PC-9 (cell line): Measurements from ENCODE around the gene MCTP1. TPM values are rescaled to one million over a fixed set of nuclear protein-coding genes. Genes with fewer than 3 reads are reported as not detected.

Source experiments
- BruUV-seq: library from RNA; stranded (reverse); fragments of 400-500 nt; replicated peaks from 2 replicates; lab custom pipeline; 2021; lab: Mats Ljungman, UMichigan
- CTCF ChIA-PET: fragments of 300-600 bp; sonication (Branson Sonifier 250); formaldehyde crosslinking; loops from one replicate; lab custom pipeline; 2022; ENCODE audit warnings: antibody characterized with exemption; lab: Charles Lee
- POLR2A ChIA-PET: fragments of 300-600 bp; sonication (Branson Sonifier 250); formaldehyde crosslinking; loops from one replicate; lab custom pipeline; 2022; ENCODE audit warnings: antibody characterized with exemption; ENCODE audit not compliant: unreplicated experiment; lab: Charles Lee
- DNase-seq, 2 experiments: peaks; one replicate each; pipeline versions ENCODE4 v3.0.0 to v3.0.0-alpha.2; 2015 to 2022; ENCODE audit warnings: mixed read lengths in 1 of 2
- H2AFZ ChIP-seq: fragments of 200-600 bp; sonication (generic); 2 replicates; pipeline ENCODE4 v1.8.1; 2017; ENCODE audit warnings: antibody characterized with exemption
- H3F3A ChIP-seq: fragments of 200-600 bp; sonication (generic); 2 replicates; pipeline ENCODE4 v1.8.1; 2017; ENCODE audit warnings: antibody characterized with exemption, mild to moderate bottlenecking, low read depth; ENCODE audit not compliant: insufficient read depth
- H3K27ac ChIP-seq: fragments of 200-600 bp; sonication (generic); 2 replicates; pipeline ENCODE4 v1.6.1; 2016; ENCODE audit warnings: mixed run types
- H3K27me3 ChIP-seq: fragments of 200-600 bp; sonication (generic); 2 replicates; pipeline ENCODE4 v1.6.1; 2016; ENCODE audit warnings: low read depth, mixed run types; ENCODE audit not compliant: insufficient read depth
- H3K36me3 ChIP-seq: fragments of 200-600 bp; sonication (generic); 2 replicates; pipeline ENCODE4 v1.6.1; 2016; ENCODE audit warnings: low read depth, mixed run types
- H3K4me1 ChIP-seq: fragments of 200-600 bp; sonication (generic); replicated peaks from 2 replicates; pipeline ENCODE4 v1.6.1; 2016; ENCODE audit warnings: mixed run types; ENCODE audit not compliant: insufficient read depth
- H3K4me2 ChIP-seq: fragments of 200-600 bp; sonication (generic); 2 replicates; pipeline ENCODE4 v1.6.1; 2017; ENCODE audit warnings: mixed run types
- H3K4me3 ChIP-seq: fragments of 200-600 bp; sonication (generic); 2 replicates; pipeline ENCODE4 v1.6.1; 2016; ENCODE audit warnings: mixed run types
- H3K79me2 ChIP-seq: fragments of 200-600 bp; sonication (generic); 2 replicates; pipeline ENCODE4 v1.6.1; 2017; ENCODE audit warnings: low read depth, mixed run types
- H3K9me2 ChIP-seq: fragments of 200-600 bp; sonication (generic); 2 replicates; pipeline ENCODE4 v1.8.1; 2017; ENCODE audit warnings: mild to moderate bottlenecking; ENCODE audit not compliant: insufficient read depth
- H3K9me3 ChIP-seq: fragments of 200-600 bp; sonication (generic); 2 replicates; pipeline ENCODE4 v1.8.1; 2016; ENCODE audit warnings: low read depth; ENCODE audit not compliant: insufficient read depth
- H4K20me1 ChIP-seq: fragments of 200-600 bp; sonication (generic); 2 replicates; pipeline ENCODE4 v1.8.1; 2017; ENCODE audit not compliant: insufficient read depth
- EZH2 ChIP-seq: fragments of 200-600 bp; sonication (generic); IDR thresholded peaks from 2 replicates; pipeline ENCODE4 v1.8.0; 2017; ENCODE audit warnings: antibody characterized with exemption, low read depth
- intact Hi-C: fragments of 100-400 bp; cut with micrococcal nuclease; formaldehyde crosslinking; loops from one replicate; pipeline ENCODE4 v1.10.0; 2022; ENCODE audit not compliant: unreplicated experiment
- total RNA-seq: library from RNA; stranded (reverse); gene quantifications from 2 replicates; pipeline ENCODE4 v1.2.3, GENCODE V29; 2021
- TF ChIP-seq, protein P1 (sequence below): fragments of 200-600 bp; sonication (generic); conservative IDR thresholded peaks from 2 replicates; pipeline ENCODE4 v1.6.1; 2017; ENCODE audit warnings: mixed run types, antibody characterized with exemption, mild to moderate bottlenecking, moderate library complexity

MCTP1 gene
- total RNA-seq, 1 experiment from 2014 or later = 3.9 TPM

DNA sequence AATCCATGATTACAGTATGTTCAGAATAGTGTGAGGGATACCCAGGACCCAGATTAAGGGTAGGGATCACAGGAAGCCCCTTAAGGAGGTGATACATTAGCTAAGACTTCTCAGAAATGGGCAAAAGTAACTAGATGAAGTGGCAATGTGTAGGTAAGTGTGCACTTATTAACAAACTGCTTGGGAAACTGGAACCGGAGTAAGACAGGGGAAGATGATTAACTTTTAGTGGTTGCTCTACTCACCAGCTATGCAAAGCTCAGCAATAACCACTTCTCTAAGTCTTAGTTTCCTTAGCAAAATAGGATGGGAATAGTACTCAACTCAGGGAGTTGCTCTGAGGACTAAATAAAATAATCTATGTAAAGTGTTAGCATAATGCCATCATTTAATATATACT, 182.2 kb downstream of the MCTP1 start:
- TF ChIP-seq, protein P1, sequence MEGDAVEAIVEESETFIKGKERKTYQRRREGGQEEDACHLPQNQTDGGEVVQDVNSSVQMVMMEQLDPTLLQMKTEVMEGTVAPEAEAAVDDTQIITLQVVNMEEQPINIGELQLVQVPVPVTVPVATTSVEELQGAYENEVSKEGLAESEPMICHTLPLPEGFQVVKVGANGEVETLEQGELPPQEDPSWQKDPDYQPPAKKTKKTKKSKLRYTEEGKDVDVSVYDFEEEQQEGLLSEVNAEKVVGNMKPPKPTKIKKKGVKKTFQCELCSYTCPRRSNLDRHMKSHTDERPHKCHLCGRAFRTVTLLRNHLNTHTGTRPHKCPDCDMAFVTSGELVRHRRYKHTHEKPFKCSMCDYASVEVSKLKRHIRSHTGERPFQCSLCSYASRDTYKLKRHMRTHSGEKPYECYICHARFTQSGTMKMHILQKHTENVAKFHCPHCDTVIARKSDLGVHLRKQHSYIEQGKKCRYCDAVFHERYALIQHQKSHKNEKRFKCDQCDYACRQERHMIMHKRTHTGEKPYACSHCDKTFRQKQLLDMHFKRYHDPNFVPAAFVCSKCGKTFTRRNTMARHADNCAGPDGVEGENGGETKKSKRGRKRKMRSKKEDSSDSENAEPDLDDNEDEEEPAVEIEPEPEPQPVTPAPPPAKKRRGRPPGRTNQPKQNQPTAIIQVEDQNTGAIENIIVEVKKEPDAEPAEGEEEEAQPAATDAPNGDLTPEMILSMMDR = no peak
- no peak for TF ChIP-seq EZH2
- intact Hi-C loops = no loop called here
- no peak overlapping the region for H3K4me2 ChIP-seq
- H3F3A ChIP-seq = no peaks in the 10 kb centered on the region
- DNase-seq = no peak
- H4K20me1 ChIP-seq = no peaks in the 10 kb centered on the region
- H3K4me1 ChIP-seq = peaks cover 13% of the 10 kb centered on the region; the same call in 1 of the 2 replicates
- no peaks in the 10 kb centered on the region for H3K27me3 ChIP-seq
- H3K9me3 ChIP-seq = no peaks in the 10 kb centered on the region
- POLR2A ChIA-PET = no interaction called here
- no peak overlapping the region for H2AFZ ChIP-seq
- no peak overlapping the region for H3K4me3 ChIP-seq
- no peaks in the 10 kb centered on the region for H3K9me2 ChIP-seq
- no peaks in the 10 kb centered on the region for H3K79me2 ChIP-seq
- H3K27ac ChIP-seq = no peak overlapping the region
- BruUV-seq = no TSS peak
- no peaks in the 10 kb centered on the region for H3K36me3 ChIP-seq
- CTCF ChIA-PET = no interaction called here

DNA sequence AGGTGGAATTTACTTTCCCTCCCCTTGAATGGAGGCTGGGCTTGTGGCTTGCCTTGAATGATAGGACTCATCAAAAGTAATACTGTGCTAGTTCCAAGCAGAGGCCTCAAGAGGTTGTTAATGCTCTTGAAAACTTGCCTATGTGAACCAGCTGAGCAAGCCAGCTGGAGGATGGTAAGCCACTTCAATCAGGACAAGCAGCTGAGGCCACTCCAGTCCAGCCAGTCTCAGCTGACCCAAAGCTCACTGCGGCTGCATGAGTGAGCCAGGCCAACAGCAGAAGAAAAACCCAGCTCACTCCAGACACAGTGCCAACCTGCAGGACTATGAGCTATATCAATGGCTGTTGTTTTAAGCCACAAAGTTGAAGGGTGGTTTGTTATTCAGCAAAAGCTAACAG, 182.8 kb downstream of the MCTP1 start:
- POLR2A ChIA-PET = no interaction called here
- Histone ChIP-seq H3K9me3 (no peaks in the 10 kb centered on the region), H3K27me3 (no peaks in the 10 kb centered on the region), H3K4me1 (peaks cover 19% of the 10 kb centered on the region; the same call in 1 of the 2 replicates), H3K27ac (no peak overlapping the region), H2AFZ (no peak overlapping the region), H3K4me3 (no peak overlapping the region), H3K9me2 (no peaks in the 10 kb centered on the region), H3F3A (no peaks in the 10 kb centered on the region), H3K36me3 (no peaks in the 10 kb centered on the region), H3K4me2 (no peak overlapping the region), H4K20me1 (no peaks in the 10 kb centered on the region), H3K79me2 (no peaks in the 10 kb centered on the region)
- BruUV-seq = no TSS peak
- intact Hi-C loops = no loop called here
- TF ChIP-seq EZH2 = no peak
- TF ChIP-seq, protein P1 = no peak
- DNase-seq = no peak
- CTCF ChIA-PET = no interaction called here

DNA sequence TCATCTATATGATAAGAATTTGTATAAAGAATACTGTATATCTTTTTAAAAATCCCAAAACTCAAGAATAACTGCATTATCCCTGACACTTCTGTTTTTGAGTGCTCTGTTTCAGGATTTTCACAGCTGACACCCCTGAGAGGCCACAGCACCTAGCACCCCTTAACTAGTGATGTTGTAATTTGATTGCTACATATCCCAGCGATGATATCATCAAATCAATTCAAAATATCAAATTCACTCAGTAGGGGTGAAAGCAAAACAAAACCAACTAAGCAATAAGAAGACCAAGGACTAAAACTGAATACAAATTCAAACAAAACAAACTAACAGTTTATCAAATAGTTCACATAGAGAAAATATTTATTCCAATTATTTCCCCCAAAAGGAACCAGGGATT, 184.3 kb downstream of the MCTP1 start:
- no peak for TF ChIP-seq EZH2
- TF ChIP-seq, protein P1 = no peak
- H3K9me2 ChIP-seq = no peaks in the 10 kb centered on the region
- no peaks in the 10 kb centered on the region for H3K27me3 ChIP-seq
- no peaks in the 10 kb centered on the region for H3F3A ChIP-seq
- no peaks in the 10 kb centered on the region for H3K36me3 ChIP-seq
- POLR2A ChIA-PET = no interaction called here
- H3K4me1 ChIP-seq = peaks cover 19% of the 10 kb centered on the region; the same call in 1 of the 2 replicates
- no peak for DNase-seq
- no peaks in the 10 kb centered on the region for H4K20me1 ChIP-seq
- H2AFZ ChIP-seq = no peak overlapping the region
- intact Hi-C loops = no loop called here
- no peaks in the 10 kb centered on the region for H3K9me3 ChIP-seq
- CTCF ChIA-PET = no interaction called here
- no peak overlapping the region for H3K4me3 ChIP-seq
- H3K4me2 ChIP-seq = no peak overlapping the region
- BruUV-seq = no TSS peak
- no peaks in the 10 kb centered on the region for H3K79me2 ChIP-seq
- no peak overlapping the region for H3K27ac ChIP-seq
